GM19397 (cell line): ENCODE data around the gene ADGRA3.
"Not testable (repeated sequence)": the region's sequence is repeated elsewhere in the genome, so short reads cannot be mapped to it uniquely, and the experiment has no call there.

Source experiments
- ATAC-seq: cut with Tn5 transposase; IDR thresholded peaks from one replicate; pipeline ENCODE4 v1.9.1; 2021; ENCODE audit warnings: mild to moderate bottlenecking, moderate library complexity; ENCODE audit not compliant: unreplicated experiment

ADGRA3 gene

DNA sequence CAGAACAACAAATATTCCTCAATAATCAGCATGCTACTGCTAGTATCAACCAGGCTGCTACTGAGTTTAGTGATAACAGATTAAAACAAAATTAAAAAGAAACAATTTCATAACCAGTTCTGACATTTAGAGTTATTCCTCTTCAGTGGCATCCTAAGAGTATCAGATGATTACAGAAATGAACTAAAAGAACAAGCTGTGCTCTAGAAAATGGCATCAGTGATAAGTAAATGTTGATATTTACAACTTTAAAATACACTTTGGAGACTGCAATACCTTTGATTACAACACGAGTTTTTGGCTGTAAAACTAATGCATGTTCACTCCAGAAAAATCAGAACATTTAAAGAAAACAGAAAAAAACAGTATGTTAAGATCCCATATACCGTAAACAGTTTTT, 72.9 kb downstream of the ADGRA3 start:
- no peak for ATAC-seq

- ATAC-seq = no peak
Observed at GRCh38 chr4:22440999-22441398, 74.9 kb downstream of the ADGRA3 start.

GRCh38 chr4:22439947-22440346, 75.9 kb downstream of the ADGRA3 start:
- no peak for ATAC-seq

- ATAC-seq = no peak
Observed at GRCh38 chr4:22435652-22436051, 80.2 kb downstream of the ADGRA3 start.

DNA sequence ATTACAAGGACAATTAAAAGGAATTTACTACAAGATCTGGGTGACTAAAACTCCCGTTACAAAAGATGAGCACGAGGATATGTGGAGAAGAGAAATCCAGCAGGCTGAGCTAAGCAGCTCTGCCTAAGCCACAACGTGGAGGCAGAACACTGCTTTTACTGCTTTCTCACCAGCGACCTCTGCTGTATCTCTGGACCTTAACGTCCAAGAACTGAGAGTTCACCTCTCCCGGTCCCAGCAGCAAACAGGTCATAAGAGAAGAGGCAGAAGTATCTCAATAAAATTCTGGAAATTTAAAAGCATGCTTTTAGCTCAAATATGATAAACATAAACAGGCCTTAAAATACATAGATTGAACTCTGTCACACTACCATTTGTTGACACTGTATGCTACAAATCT, 81.0 kb downstream of the ADGRA3 start:
- ATAC-seq = no peak

DNA sequence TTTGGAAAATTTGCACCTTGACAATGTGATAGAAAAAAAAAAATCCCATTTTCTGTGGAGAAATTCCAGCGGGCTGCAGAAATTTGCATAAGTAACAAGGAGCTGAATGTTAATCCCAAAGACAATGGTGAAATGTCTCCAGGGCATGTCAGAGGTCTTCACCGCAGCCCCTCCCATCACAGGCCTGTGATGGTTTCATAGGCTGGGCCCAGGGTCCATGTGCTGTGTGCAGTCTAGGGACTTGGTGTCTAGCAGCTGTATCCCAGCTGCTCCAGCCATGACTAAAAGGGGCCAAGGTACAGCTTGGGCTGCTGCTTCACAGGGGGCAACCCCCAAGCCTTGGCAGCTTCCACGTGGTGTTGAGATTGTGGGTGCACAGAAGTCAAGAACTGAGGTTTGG, 85.2 kb downstream of the ADGRA3 start:
- ATAC-seq = no peak

- no peak for ATAC-seq
Observed at GRCh38 chr4:22428441-22428840, 87.4 kb downstream of the ADGRA3 start.

- no peak for ATAC-seq
Observed at GRCh38 chr4:22427675-22428074, 88.2 kb downstream of the ADGRA3 start.

GRCh38 chr4:22420291-22420690, 95.6 kb downstream of the ADGRA3 start:
- no peak for ATAC-seq

DNA sequence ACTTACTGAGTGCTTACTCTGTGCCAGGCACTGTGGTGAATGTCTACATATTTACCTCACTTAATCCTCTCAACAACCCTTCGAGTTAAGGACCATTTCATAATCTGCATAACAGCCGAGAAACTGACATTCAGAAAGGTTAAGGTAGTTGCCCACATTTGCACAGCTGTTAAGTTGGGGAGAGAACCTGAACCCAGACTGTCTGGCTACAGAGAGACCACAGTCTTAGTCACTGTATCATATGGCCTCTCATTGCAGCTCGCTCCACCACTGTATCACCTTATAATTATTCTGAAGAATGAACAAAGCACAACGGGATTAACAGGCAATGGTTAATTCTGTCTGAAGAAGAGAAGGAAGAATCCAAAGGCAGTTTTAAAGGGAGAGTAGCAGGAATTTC, 98.5 kb downstream of the ADGRA3 start:
- no peak for ATAC-seq

DNA sequence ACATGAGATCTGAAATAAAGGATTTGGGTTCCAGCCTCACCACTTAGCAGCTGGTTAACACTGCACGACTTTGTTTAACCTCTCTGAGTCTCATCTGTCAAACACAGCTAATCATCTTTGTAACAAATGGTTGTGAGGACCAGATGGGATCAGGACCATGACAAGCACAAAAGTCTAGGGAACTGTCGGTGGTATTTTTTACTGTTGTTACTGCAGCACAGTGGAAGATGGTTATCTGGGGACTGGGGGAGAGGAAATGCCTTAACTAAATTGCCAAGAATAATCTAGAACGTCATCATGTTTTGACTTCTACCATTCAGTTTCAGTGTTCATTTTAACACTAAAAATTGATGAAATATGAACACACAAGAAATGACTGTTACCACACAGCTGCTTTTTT, 99.5 kb downstream of the ADGRA3 start:
- no peak for ATAC-seq

GRCh38 chr4:22414833-22415232, 101.0 kb downstream of the ADGRA3 start:
- no peak for ATAC-seq

DNA sequence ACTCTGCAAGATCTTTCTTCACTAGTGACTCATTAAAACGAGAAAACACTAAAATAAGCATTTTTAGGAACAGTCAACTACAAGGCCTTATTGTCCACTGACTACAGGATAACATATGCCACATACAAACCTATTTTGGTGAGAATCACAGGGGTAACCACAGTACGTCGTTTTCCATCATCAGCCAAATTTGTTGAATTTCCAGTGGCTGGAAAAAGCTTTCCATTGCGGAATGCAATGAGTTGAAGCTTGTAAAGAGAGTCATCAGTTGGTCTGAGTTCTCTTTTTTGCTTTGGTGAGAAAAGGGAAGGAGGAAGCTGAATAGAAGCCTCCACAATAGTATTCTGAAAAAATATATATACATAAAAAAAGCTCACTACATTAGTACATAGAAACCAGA, 102.4 kb downstream of the ADGRA3 start:
- no peak for ATAC-seq

DNA sequence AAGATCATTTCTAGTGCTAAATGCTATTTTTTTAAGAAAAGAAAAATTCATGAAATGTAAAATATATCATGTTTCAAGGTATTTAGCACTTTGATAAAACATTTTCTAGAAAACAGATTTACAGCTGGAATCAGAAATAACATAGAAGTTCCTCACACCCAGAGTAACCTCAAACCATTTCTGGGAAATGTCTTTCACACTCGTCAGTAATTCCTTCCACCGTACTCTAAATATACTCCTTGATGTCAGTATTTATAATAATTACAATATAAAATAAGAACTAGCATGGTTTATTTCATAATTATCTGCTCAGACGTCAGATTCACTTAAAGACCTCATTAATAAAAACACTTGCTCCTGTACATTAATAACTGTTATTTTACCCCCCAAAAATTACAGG, 103.9 kb downstream of the ADGRA3 start:
- ATAC-seq = no peak

DNA sequence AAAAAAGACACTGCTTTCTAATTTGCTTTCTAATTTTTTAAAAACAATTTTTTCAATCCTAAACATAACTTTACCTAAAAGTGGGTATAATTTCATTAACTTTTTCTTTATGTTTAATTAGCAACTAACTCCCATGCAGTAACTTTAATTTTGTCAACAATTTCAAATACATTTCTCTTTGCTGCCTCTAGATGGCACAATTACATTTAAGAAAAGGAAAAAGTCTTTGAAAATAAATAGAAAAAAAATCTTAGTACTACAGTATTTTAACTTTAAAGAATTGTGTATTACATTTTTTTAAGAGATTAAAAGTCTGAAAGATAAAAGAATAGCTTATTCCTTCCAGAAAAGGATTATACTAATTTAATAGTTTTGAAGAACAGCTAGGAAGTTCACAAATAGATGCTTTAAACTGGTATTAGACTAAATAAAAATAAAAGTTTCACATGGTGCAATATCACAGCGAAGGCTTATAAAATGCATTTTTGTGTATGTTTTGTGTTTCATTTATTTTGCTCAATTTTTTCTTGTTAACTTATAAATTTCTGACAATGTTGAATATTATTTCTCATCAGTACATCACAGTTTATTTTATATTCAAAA, 105.1 kb downstream of the ADGRA3 start:
- ATAC-seq = no peak

GRCh38 chr4:22408474-22408873, 107.4 kb downstream of the ADGRA3 start:
- no peak for ATAC-seq

DNA sequence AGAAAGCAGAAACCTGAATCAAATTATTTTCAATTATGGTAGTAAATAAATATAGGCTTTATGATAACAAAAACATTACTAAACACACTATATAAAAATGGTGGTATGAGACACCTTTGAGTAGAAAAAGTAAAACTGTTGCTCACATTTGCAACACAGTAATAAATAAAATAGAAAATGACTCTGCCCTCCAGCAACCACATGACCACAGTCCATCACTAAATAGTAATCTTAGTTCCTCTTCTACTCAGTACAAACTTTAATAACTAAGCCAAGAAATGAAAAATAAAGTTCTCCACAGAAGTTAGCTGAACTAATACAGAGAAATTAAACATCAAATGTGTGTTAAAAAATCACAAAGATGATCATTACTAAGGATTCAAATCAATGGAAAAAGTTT, 108.5 kb downstream of the ADGRA3 start:
- ATAC-seq = no peak

DNA sequence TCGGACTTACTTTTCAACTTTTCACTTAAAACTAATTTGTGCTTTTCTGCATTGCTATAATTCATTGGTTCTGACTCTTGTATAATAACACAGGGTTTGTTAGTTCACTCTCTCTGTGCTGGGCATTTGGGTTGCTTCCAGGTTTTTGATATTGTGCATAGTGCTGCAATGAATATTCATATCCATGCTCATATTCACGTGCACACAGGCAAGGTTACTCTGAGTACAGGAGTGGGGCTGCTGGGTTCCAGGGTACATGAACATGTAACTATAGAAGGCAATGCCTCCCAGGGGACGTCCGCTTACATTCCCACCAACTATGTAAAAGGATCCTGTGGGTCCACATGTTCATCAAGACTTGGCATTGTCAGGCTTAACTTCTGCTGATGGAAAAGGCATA, 117.2 kb downstream of the ADGRA3 start:
- no peak for ATAC-seq

GRCh38 chr4:22391551-22391950, 124.3 kb downstream of the ADGRA3 start:
- ATAC-seq = no peak

DNA sequence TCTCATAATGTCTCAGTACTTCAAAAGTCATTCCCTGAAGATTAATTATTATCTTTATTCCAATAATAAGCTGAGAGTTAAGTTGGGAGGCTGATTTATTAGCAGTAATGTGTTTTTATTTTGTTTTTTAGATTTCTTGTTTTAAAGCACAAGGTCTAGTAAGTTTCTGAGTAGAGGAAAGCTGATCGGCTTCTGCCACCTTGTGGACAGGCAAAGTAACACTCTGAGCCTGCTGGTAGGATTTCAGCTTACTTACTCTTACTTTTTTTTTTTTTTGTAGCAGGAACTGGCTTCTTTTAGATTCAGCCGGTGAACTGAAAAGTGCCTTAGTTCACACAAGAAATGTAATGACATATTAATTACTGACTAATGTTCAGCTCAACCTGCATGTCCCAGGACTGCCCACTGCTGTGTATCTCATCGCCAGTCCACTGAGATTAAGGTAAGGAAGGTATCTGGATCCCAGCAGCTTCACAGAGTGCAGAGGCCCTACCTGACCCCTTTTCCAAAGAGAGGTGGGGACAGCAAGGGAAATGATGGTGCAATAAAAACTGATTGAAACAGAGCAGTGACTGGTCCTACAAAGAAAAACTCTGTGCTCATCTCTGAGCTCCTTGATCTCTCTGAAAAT, 126.5 kb downstream of the ADGRA3 start:
- ATAC-seq = peak; percentile 66

GRCh38 chr4:22385611-22386011, 130.3 kb downstream of the ADGRA3 start:
- no peak for ATAC-seq

- ATAC-seq = no peak
Observed at GRCh38 chr4:22384154-22384553, 131.7 kb downstream of the ADGRA3 start.

DNA sequence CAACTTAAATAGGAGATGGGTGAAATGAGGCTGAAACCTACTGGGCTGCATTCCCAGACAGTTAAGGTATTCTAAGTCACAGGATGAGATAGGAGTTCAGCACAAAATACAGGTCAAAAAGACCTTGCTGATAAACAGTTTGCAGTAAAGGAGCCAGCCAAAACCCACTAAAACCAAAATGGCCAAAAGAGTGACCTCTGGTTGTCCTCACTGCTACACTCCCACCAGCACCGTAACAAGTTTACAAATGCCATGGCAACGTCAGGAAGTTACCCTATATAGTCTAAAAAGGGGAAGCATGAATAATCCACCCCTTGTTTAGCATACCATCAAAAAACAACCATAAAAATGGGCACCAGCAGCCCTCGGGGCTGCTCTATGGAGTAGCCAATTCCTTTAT, 133.7 kb downstream of the ADGRA3 start:
- not testable (repeated sequence) for ATAC-seq
